HG02852 (cell line): ENCODE measurements around the gene KCTD12.

ENCODE experiments used
- ATAC-seq: cut with Tn5 transposase; IDR thresholded peaks from one replicate; pipeline ENCODE4 v1.9.1; 2021; ENCODE audit warnings: mild to moderate bottlenecking, moderate library complexity; ENCODE audit not compliant: unreplicated experiment

Gene KCTD12

DNA sequence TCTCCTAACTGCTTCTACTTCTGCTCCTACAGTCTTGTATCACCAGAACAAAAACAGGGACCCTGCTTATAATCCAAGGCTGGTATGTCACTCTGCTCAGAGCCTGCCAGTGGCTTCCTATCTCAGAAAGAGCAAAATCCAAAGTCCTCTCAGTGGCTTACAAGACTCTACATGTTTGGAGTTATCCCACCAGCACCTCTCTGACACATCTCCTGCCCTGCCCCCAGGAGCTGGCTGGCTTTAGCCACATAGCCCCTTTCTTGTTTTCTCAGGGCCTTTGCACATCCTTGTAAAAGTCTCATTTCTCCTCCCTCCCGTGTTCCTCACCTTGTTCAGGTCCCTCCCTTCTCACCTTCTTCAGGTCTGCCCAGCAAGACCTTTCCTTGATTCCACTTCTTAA is 2.2 kb upstream of the KCTD12 start:
- no peak for ATAC-seq

DNA sequence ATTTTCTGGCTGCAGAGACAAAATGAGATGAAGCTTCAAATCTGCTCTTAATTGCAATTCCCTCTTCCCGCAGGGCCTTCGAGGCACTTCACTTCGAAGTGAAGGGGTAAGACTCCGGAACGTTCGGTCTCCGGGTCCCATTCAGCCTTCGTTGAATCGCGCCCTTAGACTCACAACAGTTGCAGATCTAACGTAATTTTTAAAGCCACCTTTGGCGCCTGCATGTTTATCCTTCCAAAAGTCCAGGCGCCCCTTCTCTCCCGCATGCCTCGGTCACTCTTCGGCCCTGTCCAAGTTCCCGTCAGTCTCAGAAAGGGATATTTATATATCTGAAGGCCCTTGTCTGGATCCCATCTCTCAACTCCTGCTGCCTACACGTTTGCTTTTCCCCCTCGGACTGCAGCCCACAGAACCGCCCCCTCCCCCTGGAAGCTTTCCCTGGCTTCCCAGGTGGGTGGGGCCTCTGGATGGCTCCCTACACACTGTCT is 915 bp upstream of the KCTD12 start:
- no peak for ATAC-seq

DNA sequence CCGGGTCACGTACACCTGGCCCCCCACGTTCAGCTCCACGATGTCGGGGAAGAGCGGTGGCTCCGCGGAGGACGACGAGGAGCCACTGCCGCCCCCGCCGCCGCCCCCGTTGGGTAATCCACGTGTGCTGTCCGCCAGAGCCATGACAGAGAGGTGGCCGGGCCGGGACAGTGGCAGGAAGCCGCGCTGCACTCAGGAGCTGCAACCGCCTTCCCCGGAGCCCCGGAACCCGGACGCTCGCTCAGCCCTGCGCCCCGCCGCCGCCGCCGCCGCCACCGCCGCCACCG is 257 bp downstream of the KCTD12 start:
- ATAC-seq: no peak

DNA sequence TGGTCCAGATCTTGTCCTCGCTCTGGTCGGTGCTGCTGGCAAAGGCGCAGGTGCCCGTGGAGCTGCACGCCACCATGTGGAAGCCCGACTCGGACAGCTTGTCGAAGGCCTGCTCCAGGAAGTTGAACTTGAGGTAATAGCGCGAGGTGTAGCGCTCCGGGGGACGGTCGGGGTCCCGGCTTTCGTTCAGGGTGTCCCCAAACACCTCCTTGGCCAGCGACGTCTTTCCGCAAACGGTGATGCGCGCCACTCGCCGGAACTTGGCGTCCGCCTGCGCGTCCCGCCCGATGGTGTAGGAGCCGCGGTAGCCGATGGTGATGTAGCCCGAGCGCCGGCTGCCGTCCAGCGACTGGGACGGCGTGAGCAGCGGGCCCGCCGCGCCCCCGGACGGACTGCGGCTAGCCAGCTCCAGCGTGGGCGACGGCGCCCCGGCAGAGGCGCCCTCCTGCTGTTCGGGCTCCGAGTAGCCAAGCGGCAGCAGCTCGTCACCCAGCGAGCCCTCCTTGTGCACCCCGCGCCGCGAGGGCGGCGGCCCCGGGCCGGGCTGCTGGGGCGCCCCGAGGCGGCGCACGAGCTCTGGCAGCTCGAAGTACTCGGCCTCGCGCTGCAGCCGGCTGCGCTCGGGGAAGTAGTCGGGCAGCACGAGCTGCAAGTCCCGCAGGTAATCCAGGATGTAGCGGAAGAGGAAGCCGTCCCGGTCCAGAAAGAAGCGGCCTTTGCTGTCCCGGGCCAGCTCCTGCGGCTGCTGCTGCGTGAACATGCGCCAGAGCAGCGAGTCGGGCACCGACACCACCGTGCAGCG is 801 bp downstream of the KCTD12 start:
- peak; percentile 40 for ATAC-seq

DNA sequence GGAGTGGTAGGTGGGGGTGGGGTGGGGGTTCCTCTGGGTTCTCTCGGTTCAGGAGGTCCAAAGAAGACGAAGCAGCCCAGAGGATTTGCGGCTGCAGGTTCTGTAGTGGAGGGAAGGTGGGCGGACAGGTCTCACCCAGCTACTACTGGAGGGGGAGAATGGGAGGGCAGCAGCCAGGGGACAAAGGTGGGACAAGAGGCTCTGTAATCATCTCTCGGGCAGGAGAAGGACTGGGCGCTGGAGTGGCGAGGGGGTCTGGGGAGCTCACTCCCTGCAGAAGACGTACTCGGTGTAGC is 1.4 kb downstream of the KCTD12 start:
- ATAC-seq: no peak

DNA sequence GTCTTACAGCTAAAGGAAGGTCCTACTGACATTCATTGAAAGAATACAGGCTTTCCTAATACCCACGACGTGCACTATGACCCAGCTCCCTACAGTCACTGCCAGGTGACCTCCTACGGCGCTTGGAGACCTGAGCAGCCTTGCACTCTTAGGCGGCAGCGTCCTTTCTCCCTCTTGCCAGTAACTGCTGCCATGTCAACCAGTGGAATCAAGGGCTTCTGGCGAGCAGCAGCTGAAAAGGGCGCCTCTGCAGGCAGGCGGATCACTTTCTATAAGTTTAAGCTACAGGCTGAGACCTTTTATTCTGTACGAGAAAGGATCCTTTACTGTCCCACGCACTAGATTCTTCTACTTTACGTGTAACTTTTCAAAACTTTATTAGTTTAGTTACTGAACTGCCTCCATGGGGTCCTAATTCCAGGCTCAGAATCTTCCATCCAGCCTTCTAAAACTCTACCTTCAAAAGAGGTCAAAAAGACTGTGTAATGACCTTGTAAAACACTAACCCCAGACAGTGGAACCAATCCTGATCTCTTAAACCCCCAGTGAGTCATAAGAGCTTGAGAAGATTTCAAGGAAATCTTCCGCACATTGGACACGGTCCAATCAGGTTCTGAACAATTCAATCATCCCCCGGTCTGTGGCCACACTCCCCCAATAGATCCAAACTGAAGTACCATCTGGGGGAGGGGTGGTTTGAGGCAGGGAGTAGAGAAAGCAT is 1.9 kb downstream of the KCTD12 start:
- no peak for ATAC-seq

DNA sequence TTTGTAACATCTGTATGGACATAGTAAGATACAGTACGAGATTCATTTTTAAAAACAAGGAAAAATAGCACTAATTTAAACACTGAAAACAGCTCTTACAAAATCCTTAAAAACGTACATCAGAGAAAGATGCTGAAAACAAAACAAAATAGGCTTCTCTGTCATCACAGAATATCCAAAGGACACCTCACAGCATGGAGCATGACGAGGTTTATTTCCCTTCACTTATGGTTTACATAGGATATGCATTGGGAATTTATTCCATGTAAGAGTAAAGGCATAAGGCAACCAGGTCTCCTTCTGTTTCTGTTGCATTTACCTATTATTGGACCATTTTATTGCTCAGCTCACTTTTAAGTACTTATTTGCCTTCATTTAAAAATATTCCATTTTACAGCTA is 3.0 kb downstream of the KCTD12 start:
- ATAC-seq: no peak

DNA sequence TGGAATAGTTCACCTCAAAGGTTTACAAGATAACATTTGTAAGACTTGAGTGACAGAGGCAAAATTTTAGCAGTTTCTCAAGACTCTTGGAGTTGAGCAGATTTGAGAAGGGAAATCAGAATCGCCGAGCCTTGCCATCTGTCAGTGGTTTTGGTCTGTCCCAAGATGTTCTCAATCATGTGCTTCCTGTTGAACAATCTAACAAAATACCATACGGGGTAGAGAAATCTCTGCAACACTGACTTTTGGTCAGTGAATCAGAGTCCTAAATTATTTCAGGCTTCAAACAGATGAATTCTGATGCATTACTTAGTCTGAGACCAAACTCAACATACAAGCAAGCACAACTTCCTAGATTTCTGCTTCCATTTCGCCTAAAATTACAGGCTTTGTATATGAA is 3.8 kb downstream of the KCTD12 start:
- no peak for ATAC-seq

DNA sequence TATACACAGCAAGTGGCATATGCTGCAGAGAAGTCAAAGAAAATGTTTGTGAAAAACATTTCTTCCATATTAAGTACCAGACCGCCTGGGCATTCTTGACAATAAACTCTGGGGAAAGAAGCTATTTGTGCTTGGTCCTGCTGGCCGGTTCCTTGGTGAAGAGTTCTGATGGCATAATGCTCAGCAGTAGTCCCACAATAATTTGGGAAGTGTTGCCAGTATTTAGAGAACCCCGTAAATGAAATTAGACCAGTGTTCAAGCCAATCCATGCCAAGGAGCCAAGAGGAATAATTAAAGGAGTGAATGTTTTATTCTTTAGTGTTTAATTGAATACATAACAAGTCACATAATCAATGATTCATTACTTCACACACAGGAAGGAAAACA is 6.3 kb downstream of the KCTD12 start:
- ATAC-seq: peak; percentile 17

DNA sequence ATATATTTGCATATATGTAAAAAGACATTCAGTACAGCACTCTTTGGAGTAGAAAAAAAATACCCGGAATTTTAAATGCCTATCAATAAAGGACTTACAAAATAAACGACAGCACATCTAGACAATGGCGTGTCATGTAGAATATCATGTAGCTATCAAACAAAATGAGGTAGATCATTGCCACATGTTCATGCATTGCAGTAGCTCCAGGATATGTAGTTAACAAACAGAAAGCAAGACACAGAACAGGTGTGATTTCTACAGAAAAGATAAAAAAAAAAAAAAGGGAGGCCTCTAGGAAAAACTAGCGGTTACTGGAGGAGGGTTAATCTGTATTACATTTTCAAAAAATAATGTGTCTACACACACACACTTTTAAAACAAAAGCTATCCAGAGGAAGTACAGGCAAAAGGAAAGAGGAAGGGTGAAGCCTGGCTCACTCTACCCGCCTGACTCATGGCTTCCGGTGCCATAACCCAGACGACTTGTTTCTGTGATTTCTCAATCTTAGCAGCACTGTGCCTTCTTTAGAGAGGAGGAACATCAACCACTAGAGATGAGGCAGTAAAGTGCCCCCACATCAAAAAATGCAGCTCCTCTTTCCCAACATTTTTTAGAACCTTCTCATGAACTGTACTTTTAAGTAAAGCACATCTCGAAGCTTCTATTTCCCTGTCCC is 6.9 kb downstream of the KCTD12 start:
- peak; percentile 90 for ATAC-seq

DNA sequence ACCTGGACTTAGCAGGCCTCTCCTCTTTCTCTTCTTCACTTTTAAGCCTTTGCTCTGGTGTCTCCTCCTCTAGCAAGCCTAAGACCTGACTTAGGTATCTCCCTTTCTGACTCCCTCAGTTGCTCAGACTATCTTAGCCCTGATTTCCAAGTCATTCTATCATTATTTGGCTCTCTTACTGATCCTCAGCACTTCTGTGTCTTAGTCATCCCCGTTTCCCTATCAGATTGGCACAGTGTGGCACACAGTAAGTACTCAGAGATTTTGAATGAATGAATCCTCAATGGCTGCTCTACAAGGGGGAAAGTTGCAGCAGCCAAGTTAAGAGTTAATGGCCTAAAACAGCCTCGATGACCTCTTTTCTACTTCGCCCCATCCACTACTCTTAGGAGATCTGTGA is 8.2 kb downstream of the KCTD12 start:
- no peak for ATAC-seq

DNA sequence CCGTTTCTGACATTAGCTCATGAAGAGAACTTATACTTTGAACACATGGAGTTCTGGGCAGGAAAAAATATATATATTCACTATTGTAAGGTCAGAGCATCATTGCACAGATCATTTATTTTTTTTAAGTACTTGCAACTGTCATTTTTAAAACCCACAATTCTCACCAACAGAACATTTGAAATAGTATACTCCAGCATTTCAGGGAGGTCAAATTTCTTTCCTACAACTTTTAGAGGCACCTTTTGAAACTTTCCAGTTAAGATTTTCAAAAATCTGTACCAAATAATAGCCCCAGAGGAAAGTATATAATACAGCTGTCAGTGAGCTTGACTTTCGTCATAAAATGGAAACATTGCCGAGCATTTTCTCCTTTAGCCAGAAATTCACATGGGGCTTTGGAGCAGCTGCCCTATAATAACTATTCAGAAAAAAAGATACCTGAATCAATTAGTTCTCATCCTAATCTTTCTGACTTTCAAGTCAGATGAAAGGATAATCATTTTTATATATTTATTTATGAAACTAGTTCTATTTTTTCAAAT is 10.9 kb downstream of the KCTD12 start:
- ATAC-seq: no peak

DNA sequence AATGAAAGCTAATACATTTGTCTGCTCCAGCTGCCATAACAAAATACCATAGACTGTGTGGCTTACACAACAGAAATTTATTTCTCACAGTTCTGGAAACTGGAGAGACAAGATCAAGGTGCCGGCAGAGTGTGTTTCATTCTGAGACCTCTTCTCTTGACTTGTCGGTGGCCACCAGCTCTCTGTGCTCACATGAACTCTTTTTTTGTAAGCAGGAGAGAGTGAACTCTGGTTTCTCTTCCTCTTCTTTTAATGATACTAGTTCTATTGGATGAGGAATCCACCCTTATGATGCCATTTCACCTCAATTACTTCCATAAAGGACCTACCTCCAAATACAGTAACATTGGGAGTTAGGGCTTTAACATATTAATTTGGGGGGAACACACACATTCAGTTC is 11.7 kb downstream of the KCTD12 start:
- peak; percentile 95 for ATAC-seq

DNA sequence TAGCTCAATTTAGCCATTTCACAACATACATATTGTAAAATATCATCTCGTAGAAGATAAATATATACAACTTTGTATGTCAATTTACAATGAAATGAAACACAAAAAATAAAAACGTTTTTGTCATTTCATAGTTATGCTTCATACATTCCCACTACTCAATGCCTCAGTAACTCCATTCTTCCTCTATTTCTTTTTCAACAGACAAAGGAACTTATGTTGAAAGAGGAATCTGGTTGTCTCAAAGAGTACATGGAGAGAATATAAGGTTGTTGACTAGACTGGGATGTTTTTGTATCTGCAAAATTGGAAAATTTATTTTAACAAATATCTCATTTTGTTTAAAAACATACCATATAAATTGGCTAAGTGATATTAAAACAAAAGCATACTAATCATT is 12.8 kb downstream of the KCTD12 start:
- no peak for ATAC-seq

DNA sequence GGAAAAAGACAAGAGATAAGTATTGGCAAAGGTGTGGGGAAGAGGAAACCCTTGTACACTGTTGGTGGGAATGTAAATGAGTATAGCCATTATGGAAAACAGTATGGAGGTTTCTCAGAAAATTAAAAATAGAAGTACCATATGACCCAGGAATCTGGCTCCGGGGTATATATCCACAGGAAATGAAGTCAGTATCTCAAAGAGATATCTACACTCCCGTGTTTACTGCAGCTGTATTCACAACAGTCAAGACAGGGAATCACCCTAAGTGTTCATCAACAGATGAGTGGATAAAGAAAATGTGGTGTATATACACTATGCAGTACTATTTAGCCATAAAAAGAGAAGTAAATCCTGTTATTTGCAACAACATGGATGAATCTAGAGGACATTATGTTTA is 13.5 kb downstream of the KCTD12 start:
- ATAC-seq: no peak

DNA sequence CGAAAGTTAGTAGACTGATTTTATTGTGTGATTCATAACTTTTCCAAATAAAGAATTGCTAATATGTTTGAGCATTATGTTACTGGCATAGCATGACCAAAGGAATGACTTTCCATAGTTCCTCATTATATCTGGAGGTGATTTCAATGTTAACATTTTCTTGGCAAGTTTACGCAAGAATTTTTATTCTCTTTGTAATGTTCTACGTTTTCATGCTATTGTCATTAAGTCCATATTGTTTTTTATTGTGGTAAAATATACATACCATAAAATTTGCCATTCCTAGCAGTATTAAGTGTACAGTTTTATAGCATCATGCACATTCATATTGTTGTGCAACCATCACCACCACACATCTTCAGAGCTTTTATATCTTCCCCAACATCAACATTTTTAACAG is 14.8 kb downstream of the KCTD12 start:
- ATAC-seq: no peak

DNA sequence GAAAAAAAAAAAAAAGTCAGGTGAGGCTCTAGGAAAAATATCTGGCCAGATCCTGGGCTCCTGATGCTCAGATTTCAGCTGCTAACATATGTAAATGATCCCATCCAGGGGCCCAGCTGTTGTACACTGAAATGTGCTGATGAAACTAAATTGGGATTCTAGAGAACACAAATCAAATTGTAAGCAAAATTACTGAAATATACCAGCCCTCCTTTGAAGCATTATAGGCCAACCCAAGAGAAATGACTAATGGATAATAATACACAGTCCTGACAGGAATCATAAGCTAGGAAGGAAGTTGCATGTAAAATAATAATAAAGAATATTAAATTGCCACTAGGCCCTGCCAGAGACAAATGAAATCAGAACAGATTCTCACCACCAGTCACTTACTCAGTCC is 17.8 kb downstream of the KCTD12 start:
- no peak for ATAC-seq

DNA sequence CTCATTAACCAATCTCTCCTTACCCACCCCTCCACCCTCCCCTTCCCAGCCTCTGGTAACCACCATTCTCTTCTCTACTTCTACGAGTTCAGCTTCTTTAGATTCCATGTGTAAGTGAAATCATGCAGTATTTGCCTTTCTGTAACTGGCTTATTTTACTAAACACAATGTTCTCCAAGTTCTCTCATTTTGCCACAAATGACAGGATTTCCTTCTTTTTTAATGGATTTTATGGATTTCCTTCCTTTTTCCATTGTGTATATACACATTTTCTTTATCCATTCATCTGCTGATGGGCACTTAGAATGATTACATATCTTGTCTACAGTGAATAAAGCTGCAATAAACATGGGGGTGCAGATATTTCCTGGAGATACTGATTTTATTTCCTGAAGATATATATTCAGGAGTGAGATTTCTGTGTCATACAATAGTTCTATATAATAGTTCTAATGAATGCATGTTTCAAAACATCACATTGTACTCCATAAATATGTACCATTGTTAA is 20.2 kb downstream of the KCTD12 start:
- no peak for ATAC-seq

DNA sequence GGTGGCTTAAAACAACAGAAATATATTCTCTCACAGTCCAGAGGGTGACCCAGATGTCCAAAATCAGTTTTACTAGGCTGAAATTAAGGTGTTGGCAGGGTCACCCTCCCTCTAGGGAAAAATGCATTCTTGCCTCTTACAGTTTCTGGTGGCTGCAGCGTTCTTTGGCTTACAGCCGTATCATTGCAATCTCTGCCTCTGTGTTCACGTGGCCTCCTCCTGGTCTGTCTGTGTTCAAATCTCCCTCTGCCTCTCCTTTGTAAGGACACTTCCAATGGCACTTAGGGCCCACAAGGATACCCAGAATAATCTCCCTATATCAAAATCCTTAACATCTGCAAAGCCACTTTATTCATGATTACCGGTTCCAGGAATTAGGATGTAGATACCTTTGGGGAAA is 21.1 kb downstream of the KCTD12 start:
- no peak for ATAC-seq

DNA sequence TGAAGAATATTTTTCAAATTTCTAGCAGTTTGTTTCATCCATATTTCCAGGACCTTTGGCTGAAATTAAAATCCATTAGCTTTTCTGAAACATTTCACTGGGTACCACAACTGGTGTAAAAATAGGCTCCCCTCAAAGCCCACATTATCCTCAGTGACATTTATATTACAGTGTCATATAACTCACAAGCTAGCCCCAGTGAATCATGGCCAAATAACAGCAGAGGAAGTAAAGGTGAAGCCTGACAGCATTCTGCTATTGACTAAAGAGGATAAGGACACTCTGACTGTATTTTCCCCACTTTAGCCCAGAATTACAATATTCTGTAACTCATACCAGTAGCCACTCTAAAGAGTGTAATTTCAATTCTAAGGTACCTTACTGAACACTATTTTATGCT is 21.9 kb downstream of the KCTD12 start:
- ATAC-seq: no peak

DNA sequence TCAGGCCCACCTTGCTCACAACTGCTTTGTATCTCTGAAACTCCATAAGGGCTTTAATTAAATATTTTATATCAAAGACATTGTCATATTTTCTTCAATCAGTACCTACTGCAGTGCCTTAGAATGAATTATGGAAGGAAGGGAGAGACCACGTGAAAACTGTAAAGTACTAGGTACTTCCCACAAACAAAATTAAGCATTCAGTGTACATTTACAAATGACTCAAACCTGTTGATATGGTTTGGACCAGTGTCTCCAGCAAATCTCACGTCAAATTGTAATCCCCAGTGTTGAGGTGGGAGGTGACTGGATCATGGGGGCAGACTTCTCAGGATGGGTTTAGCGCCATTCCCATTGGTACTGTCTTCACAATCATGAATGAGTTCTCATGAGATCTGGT is 23.2 kb downstream of the KCTD12 start:
- no peak for ATAC-seq

DNA sequence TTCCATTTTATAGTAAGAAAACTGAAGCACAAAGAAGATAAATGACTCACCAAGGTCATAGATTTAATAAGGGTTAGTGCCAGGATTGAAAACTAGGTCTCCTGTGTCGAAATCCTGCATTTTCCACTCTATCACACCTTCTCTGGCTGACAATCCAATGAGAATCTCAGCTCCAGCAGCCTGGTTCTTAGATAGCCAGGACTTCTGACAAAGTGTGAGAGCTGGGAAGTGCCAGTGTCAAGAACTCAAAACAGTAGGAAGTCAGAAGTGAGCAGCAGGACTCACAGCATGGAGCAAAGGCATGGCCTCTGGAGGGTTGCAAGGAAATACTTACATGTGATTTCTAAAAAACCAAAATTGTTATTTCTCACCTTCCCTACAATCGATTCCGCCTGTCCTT is 24.3 kb downstream of the KCTD12 start:
- ATAC-seq: no peak
